HepG2 (cell line): Measurements from ENCODE around the gene ZFHX3. TPM values are rescaled to one million over a fixed set of nuclear protein-coding genes. Genes with fewer than 3 reads are reported as not detected.

Source experiments
- FOXP1 ChIP-seq, 2 experiments: fragments of 450-650 bp in 1 of 2; IDR thresholded peaks; 2 replicates each; pipeline ENCODE4 v1.6.1; 2017 to 2018; ENCODE audit warnings: antibody characterized with exemption in 1 of 2
- KIAA2018 ChIP-seq: sonication (generic); formaldehyde crosslinking; IDR thresholded peaks from 2 replicates; pipeline ENCODE4 v1.5.0; 2020; ENCODE audit warnings: mild to moderate bottlenecking, missing genetic modification reagents, borderline replicate concordance
- NFIC ChIP-seq: IDR thresholded peaks from 2 replicates; pipeline ENCODE4 v1.6.1; 2012; ENCODE audit warnings: mild to moderate bottlenecking, low read length, inconsistent platforms
- RNF2 ChIP-seq: fragments of 450-650 bp; conservative IDR thresholded peaks from 2 replicates; pipeline ENCODE4 v1.6.1; 2016; ENCODE audit warnings: low read depth
- SMARCE1 ChIP-seq: fragments of 450-650 bp; IDR thresholded peaks from 2 replicates; pipeline ENCODE4 v1.6.1; 2017; ENCODE audit warnings: borderline replicate concordance
- TFAP4 ChIP-seq: sonication (generic); IDR thresholded peaks from 2 replicates; pipeline ENCODE4 v1.6.1; 2016; ENCODE audit warnings: low read depth, borderline replicate concordance
- TMF1 ChIP-seq: sonication (generic); formaldehyde crosslinking; IDR thresholded peaks from 2 replicates; pipeline ENCODE4 v1.8.1; 2022; ENCODE audit warnings: low read depth, missing genetic modification reagents
- ZBTB25 ChIP-seq: IDR thresholded peaks from 2 replicates; pipeline ENCODE4 v1.6.1; 2018; ENCODE audit warnings: missing genetic modification reagents
- ZNF30 ChIP-seq: sonication (generic); formaldehyde crosslinking; IDR thresholded peaks from 2 replicates; pipeline ENCODE4 v1.5.0; 2020; ENCODE audit warnings: mild to moderate bottlenecking, missing genetic modification reagents
- polyA plus RNA-seq, 8 experiments: library from polyadenylated mRNA; depleted of rRNA in 3 of 8; stranded (reverse) in 7 of 8; unstranded in 1 of 8; fragments of >200 nt; fragmentation: Illumina TruSeq in 4 of 8; extraction: Trizol in 4 of 8; gene quantifications; 2 replicates each; pipeline versions ENCODE4 v1.2.1 to v1.2.3, GENCODE V29; 2011 to 2016; ENCODE audit warnings: low read depth in 4 of 8, missing spikeins in 1 of 8, mixed read lengths in 1 of 8; ENCODE audit not compliant: insufficient read depth in 1 of 8
- total RNA-seq, 5 experiments: library from RNA; depleted of rRNA; stranded (reverse); fragments of >200 nt; fragmentation: Illumina TruSeq; extraction: Trizol; gene quantifications; 2 replicates each; pipeline ENCODE4 v1.2.3, GENCODE V29; 2016; ENCODE audit warnings: low read depth in 1 of 5
- TF ChIP-seq, protein P1 (sequence below): sonication (generic); formaldehyde crosslinking; IDR thresholded peaks from 2 replicates; pipeline ENCODE4 v1.4.0; 2020; ENCODE audit warnings: missing genetic modification reagents

ZFHX3 gene
- total and polyA plus RNA-seq, 2 of the 13 experiments (the other 11 are each of a cell fraction or from before 2014, with no cell fraction given): 5.0 to 6.0 TPM

DNA sequence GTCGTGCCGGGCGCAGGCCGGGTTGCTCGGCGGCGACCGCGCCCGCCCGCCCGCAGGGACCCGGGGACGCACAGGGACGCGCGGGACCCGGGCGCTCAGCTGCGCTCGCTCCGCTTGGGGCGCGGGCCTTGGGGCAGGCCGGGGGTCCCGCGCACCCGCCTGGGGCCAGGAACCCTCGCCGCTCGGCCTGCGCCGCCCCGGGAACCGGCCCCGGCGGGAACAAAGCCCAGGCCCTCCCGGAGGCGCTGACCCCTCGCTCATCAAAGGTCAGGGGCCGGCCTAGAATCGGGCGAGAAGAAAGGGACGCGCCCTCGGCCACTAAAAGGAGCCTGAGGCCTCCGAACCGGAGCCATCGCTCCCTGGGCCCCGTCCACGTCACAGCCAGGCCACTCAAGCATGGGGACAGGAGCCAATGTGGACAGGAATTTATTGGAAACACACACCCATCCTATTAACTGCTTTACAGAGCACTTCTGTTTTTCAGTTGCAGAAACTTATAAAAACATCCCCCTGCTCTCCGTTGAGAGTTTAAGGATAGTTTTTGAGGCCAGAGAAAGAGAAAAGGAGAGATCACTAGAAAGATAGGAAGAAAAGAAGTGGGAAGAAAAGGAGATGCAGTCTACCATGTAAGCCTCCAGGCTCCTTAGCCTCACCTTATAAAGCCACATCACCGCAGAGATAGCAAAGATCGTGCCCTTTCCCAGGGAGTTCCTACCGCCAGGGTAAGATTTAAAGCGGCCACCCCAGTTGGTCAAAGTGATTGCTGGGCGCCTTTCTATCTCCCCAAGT, 558 bp upstream of the ZFHX3 start (continued):
- TF ChIP-seq ZNF30 (CRISPR knock-in tag): no peak; the same call in 1 of the 2 replicates
- TF ChIP-seq NFIC: no peak
- no peak for TF ChIP-seq SMARCE1
- TF ChIP-seq, protein P1, sequence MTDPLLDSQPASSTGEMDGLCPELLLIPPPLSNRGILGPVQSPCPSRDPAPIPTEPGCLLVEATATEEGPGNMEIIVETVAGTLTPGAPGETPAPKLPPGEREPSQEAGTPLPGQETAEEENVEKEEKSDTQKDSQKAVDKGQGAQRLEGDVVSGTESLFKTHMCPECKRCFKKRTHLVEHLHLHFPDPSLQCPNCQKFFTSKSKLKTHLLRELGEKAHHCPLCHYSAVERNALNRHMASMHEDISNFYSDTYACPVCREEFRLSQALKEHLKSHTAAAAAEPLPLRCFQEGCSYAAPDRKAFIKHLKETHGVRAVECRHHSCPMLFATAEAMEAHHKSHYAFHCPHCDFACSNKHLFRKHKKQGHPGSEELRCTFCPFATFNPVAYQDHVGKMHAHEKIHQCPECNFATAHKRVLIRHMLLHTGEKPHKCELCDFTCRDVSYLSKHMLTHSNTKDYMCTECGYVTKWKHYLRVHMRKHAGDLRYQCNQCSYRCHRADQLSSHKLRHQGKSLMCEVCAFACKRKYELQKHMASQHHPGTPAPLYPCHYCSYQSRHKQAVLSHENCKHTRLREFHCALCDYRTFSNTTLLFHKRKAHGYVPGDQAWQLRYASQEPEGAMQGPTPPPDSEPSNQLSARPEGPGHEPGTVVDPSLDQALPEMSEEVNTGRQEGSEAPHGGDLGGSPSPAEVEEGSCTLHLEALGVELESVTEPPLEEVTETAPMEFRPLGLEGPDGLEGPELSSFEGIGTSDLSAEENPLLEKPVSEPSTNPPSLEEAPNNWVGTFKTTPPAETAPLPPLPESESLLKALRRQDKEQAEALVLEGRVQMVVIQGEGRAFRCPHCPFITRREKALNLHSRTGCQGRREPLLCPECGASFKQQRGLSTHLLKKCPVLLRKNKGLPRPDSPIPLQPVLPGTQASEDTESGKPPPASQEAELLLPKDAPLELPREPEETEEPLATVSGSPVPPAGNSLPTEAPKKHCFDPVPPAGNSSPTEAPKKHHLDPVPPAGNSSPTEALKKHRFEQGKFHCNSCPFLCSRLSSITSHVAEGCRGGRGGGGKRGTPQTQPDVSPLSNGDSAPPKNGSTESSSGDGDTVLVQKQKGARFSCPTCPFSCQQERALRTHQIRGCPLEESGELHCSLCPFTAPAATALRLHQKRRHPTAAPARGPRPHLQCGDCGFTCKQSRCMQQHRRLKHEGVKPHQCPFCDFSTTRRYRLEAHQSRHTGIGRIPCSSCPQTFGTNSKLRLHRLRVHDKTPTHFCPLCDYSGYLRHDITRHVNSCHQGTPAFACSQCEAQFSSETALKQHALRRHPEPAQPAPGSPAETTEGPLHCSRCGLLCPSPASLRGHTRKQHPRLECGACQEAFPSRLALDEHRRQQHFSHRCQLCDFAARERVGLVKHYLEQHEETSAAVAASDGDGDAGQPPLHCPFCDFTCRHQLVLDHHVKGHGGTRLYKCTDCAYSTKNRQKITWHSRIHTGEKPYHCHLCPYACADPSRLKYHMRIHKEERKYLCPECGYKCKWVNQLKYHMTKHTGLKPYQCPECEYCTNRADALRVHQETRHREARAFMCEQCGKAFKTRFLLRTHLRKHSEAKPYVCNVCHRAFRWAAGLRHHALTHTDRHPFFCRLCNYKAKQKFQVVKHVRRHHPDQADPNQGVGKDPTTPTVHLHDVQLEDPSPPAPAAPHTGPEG (CRISPR knock-in tag): no peak
- no peak for TF ChIP-seq TMF1 (CRISPR knock-in tag)
- TF ChIP-seq KIAA2018 (CRISPR knock-in tag): no peak
- no peak for TF ChIP-seq RNF2
- TF ChIP-seq FOXP1 (IDR thresholded peaks at IDR 0.05): no peak
- TF ChIP-seq FOXP1 (CRISPR knock-in tag; IDR thresholded peaks at IDR 0.05): peak; percentile 36; the same call in 1 of the 2 replicates
- peak; percentile 34; the same call in 1 of the 2 replicates for TF ChIP-seq TFAP4
- TF ChIP-seq ZBTB25: peak; percentile 93
